Lung microvascular endothelial cell (primary cell): ENCODE data around the gene FAM193B. TPM values are rescaled to one million over a fixed set of nuclear protein-coding genes. Genes with fewer than 3 reads are reported as not detected.

Experiments used
- DNase-seq, 2 donors: peaks; one replicate each; pipeline versions ENCODE4 v3.0.0 to v3.0.0-alpha.2; 2010; ENCODE audit warnings: low read depth in 2 of 2
- total RNA-seq: library from RNA; depleted of rRNA; stranded (reverse); fragments of >200 nt; gene quantifications from 2 replicates; pipeline ENCODE4 v1.2.1, GENCODE V29; 2014

FAM193B gene
- total RNA-seq, 1 donor from 2014 or later, result 16.3 TPM

- peak; percentile 99 for DNase-seq
These were observed 37.5 kb downstream of the FAM193B start, which contains the start of gene DDX41 for GRCh38 chr5:177516601-177517568. DDX41 (minus strand) TSS chr5:177516961; CDS start chr5:177516945, 16 bp downstream.

DNA sequence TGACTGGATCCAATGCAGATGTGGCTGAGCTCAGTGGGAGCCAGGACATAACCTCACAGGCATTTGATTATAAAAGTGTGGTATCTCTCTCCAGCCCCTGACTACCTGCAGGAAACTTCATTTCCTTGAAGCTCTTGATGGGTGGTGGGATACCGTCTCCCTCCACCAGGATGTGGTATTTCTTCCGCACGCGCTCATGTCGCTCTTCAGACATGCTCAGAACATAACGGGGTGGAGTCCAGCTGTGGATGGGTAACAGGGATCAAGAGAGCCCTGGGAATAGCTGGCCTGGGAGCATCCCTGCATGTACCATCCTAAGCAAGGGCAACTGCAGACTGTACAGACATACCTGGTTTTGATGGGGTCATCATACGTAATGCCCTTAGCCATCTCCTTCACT lies 38.8 kb downstream of the FAM193B start:
- no peak for DNase-seq

DNA sequence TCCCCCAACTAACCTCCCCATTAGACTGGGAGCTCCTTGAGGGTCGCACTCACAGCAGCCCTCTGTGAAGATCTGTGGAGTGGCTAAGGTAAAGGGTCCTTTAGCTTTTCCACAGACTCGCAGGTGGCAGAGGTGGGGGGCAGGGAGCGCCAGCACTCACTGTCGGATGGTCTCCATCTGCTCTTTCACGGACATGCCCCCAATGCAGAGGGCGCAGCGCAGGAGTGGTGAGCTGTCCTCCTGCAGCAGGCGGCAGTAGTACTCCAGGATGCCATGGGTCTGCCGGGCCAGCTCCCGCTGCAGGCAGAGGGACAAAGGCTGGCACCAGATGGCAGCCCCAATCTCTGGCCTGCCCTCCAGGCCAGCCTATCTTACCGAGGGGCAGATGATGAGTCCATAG lies 39.8 kb downstream of the FAM193B start:
- no peak for DNase-seq

DNA sequence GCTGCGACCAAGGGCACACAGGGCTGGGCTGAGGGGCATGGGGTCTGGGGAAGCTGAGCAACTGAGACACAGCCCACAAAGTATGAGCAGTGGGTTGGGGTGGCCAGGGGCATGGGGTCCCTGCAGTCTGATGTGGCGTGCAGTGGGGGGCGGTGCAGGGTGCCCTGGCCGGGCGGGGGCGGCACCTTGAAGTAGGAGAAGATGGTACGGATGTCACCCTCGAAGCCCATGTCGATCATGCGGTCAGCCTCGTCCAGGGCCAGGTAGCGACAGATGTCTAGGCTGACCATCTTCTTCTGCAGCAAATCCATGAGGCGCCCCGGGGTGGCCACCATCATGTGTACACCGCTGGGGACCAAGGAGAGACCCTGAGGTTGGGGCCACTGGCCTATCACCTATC lies 40.9 kb downstream of the FAM193B start:
- no peak for DNase-seq

- no peak for DNase-seq
These were observed 41.5 kb downstream of the FAM193B start for GRCh38 chr5:177512736-177513380.

DNA sequence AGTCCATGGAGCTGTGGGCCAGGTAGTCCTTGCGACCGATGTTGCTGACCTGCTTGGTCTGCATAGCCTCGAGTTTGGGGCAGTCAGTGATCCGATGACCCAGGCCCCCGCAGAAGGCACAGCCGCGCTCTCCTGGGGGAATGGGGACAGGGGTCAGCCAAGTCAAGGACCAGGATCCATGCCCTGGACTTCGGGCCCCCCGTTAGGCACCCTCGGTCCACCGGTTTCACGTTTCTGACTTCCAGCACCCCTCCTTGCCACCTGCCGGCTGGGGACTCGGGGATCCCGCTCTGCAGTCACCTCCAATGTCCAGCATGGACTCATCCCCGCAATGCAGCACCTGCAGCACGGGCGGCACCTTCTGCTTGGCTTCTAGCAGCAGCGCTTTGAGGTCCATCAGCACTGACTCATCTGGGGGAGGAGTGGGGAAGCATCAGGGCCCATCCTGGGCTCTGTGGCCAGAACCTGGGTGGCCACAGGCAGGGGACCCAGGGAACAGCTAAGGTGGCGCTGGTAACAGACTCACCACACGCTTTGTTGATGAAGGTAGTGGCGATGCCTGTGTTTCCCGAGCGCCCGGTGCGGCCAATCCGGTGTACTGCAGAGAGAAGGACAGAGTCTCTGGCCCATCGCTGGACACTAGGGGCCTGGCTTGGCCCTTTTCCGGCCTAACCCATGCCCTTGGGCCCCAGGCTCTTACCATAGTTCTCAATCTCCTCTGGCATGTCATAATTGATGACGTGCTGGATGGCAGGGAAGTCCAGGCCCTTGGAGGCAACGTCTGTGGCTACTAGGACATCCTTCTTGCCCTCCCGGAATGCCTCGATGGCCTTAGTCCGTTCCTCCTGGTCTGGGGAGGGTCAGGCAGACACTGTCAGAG lies 42.3 kb downstream of the FAM193B start:
- no peak for DNase-seq

DNA sequence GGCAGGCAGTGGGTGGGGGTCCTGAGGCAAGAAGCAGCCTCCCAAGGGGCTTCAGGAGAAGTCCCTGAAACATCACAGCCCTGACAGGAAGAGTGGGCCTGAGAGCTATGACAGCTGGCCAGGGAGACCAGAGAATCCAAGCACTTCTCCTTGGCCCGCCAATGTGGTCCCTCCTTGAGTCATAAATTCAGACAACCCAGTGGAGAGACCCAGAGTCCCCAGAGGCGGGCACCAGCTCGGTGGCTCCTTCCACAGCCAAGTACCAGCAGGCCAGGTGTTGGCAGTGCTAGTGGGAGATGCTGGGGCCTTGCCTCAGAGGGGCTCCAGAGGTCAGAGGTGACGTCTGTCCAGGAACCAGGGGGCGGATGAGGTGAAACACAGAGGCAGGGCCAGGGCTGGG lies 43.2 kb downstream of the FAM193B start:
- DNase-seq, result no peak

GRCh38 chr5:177510567-177511053 lies 43.8 kb downstream of the FAM193B start:
- no peak for DNase-seq

GRCh38 chr5:177509991-177510566 lies 44.3 kb downstream of the FAM193B start:
- DNase-seq, result no peak

- peak in 1 of 2 donors; percentile 50 for DNase-seq
These were observed 44.9 kb downstream of the FAM193B start, which contains the start of gene DOK3 for GRCh38 chr5:177509381-177509951. DOK3 (minus strand) TSS chr5:177509826; CDS start chr5:177509540, 286 bp downstream.

DNA sequence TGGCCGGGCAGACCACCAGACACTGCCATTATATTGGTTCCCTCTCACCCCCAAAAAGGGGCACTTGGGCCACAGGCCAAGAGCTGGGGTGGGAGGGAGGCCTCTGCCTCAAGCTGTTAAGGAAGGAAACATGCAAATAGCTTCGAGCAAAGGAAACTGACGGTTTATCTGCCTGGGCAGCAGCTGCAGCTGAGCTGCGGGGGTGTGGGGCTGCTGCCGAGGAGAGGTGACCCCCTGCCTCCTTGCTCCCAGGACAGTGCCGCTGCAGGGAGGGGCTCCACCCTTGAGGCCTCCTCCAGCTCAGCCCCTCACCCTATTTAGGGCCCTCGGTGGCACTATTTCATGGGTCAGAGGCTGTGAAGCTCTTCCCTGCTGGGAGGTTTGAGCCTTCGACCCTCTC lies 45.5 kb downstream of the FAM193B start:
- peak in 1 of 2 donors; percentile 48 for DNase-seq

GRCh38 chr5:177508221-177508611 lies 46.1 kb downstream of the FAM193B start:
- no peak for DNase-seq

DNA sequence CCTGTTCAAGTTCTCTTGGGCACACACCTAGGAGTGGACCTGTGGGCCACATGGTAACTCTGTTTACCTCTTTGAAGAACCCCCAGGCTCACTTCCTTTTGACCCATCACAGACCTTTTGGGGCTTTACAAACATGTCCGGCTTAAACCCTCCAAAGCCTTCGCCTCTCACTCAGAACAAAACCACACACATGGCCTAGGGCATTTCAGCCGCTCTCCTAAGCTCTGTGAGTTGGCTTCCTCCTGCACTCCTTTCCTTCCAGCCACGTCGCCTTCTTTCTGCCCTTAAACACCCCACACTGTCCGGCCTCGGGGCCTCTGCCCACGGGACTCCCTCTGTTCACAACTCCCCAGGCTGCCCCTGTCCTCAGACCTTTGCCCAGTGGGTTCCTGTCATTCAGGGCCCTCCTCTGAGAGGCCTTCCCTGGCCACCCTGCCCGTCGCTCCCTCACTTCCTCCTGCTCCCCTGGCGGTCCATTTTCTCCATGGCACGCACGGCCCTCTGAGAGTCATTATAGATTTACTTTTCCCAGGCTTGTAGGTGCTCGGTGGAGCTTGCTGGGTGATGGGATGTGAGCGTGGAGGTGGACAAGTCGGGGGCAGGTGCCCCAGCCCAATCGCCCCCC lies 46.7 kb downstream of the FAM193B start:
- no peak for DNase-seq

DNA sequence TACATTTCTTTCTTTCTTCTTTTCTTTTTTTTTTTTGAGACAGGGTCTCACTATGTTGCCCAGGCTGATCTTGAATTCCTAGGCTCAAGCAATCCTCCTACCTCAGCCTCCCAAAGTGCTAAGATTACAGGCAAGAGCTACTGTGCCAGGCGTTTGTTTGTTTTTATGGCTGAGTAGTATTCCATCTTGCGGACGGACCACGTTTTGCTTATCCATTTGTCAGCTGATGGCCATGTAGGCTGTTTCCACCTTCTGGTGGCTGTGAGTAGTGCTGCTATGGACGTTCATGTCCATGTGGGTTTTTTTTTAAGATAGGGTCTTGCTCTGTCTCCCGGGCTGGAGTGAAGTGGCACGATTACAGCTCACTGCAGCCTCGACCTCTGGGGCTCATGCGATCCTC lies 47.2 kb downstream of the FAM193B start:
- DNase-seq, result peak; percentile 51 to 52

DNA sequence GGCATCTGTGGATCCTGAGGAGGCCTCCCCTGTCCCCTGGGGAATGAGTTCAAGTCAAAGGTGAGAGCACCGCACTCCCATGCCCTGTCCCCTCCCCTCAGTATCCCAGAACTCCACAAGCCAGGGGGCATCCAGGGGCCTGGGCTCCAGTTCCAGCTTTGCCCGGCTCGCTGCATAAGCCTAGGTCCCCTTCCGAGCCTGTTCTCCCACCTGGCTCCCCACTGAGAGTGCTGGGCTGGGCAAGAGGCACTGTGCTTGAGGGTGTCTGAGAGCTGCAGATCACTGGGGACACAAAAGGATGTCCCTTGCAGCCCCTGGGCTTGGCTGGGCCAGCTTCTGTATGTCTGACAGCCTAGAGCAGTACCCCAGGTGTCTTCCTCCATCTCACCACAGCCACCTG lies 49.3 kb downstream of the FAM193B start:
- no peak for DNase-seq

DNA sequence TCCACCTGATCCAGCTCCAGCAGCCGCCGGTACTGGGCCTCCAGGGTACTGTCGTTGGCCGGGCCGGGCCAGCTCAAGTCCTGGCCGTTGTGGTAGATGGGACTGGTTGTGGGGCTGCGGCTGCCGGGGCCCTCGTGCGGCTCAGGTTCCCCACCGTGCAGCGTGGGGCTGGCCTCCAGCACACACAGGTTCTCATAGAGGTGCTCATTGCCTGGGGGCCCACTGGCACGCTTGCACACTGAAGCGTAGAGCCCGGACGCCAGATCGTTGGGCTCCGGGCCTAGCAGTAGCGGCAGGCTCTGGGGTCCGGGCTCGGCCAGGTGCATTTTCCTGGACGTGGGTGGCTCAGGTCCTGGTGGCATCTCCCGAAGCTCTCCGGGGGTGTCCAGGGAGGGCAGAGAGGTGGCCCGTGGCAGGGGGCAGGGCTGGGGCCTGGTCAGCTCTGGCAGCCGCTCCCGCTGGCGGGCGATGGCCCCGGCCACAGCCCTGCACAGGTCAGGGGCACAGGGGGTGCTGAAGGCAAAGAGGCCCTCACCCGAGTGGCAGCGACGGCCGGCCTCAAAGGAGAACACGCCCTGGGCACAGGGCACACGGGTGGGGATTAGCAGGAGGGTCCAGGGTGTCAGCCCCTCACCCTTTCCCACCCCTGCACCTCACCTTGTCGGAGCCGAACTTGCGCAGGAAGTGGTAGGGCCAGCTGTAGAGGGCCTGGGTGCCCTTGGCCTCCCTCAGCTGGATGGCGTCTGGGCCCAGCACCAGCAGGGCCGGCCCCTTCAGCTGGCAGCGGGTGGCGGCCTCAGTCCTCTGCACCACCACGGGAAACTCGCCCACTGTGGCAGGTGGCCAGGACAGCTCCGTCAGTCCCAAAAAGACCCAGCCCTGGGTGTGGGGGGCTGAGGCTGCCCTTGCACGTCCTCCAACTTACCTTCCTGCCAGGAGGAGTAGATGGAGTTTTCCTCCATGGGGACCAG lies 50.0 kb downstream of the FAM193B start:
- no peak for DNase-seq

DNA sequence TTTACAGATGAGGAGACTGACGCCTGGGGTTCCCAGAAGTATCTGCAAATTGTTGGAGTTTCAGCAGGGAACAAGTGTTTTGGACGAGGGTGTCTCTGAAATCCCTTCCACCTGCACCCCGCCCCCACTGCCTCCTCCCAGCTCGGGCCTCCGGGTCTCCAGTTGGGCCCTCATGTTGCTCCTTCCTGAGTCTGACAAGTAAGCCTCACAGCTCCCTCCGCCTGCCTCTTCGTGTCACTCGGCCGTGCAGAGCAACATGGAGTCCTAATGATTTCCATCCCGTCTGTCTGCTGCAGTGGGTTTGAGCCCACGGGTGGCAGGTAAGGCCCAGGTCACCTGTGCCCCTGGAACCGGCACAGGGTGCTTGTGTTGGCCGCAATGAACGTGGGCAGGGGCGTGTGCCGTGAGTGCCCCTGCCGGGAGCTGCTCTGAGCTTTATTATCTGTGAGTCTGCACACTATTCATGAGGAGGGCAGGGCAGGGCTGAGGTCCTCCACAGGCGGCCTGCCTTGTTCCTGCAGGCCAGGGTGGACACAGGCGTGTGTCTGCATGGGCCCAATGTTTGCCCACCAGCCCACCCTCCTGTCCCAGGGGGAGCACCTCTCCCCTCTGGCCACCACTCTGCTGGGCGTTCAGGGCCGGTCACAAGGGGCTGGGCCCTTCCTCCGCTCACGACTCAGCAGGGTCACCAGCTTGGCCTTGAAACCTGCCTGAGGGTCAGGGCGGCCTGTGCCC lies 50.8 kb downstream of the FAM193B start:
- DNase-seq, result no peak

DNA sequence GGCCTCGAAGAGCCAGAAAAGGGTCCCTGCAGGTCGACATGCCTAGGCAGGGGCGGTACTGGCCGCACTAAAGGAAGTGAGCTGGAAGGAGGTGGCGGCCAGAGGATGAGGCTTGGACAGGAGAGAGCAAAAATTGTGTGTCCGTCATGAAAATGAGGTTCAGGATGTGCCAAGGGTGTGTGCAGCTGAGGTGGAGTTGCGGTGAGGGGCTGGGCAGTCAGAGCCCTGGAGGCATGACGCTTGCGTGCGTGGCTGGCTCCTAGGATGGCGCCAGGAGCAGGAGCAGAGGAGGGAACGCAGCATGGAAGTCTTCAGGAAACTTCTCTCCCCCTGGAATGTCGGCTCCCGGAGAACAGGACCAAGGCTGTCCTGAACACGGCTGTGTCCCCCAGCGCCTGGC lies 51.5 kb downstream of the FAM193B start:
- DNase-seq, result no peak
